ENCODE data around the gene TARP.

The TARP gene

GRCh38 chr7:38211940-38212339 is 61.5 kb downstream of the TARP start:
- no peak for DNase-seq

DNA sequence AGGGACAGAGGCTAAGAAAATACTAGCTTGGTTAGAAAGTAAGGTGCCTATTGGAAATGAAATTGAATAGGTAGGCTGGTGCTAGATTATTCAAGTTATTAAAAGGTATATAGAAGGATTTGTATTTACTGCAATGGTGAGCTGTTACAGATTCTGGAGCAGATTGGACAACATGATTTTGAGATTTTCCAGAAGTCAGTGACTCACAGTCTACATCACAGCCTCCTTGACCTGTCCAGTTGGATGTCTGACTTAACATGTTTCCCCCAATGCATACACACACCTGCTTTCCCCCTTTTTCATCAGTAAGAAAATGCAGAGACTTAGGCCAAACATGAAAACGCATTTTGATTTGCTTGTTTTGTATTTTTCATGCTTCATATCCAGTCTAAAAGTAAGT is 62.0 kb downstream of the TARP start:
- DNase-seq: no peak
